H1 (cell line): ENCODE results near the gene ZBTB1. TPM values are rescaled to one million over a fixed set of nuclear protein-coding genes. Genes with fewer than 3 reads are reported as not detected.

Experiments used
- BACH1 ChIP-seq: IDR thresholded peaks from 2 replicates; pipeline ENCODE4 v1.6.1; 2012; ENCODE audit warnings: low read length, improper control_type of control experiment
- CTCF ChIP-seq, 3 experiments: IDR thresholded peaks; 1 replicate in 2 of 3; 2 replicates in 1 of 3; pipeline versions ENCODE4 v1.5.1 to v1.6.1; 2011; ENCODE audit warnings: low read length in 3 of 3, mild to moderate bottlenecking in 3 of 3, inconsistent platforms in 2 of 3, low read depth in 1 of 3, moderate library complexity in 1 of 3; ENCODE audit not compliant: insufficient read depth in 1 of 3; ENCODE audit errors: control extremely low read depth in 1 of 3
- EZH2 ChIP-seq: fragments of 200-600 bp; sonication (generic); IDR thresholded peaks from 2 replicates; pipeline ENCODE4 v1.7.1; 2012; ENCODE audit warnings: low read depth, mild to moderate bottlenecking, moderate library complexity, low read length, inconsistent platforms; ENCODE audit not compliant: severe bottlenecking
- SIRT6 ChIP-seq: IDR thresholded peaks from one replicate; pipeline ENCODE4 v1.7.1; 2012; ENCODE audit warnings: low read length, inconsistent platforms
- SP1 ChIP-seq: IDR thresholded peaks from 2 replicates; pipeline ENCODE4 v1.6.1; 2011; ENCODE audit warnings: low read depth, low read length
- polyA plus RNA-seq, 7 experiments: library from polyadenylated mRNA; depleted of rRNA in 3 of 7; stranded (reverse) in 5 of 7; unstranded in 2 of 7; fragments of >200 nt in 5 of 7; fragments of 200-250 nt in 2 of 7; gene quantifications; 1 replicate in 5 of 7; 2 replicates in 1 of 7; 4 replicates in 1 of 7; pipeline versions ENCODE4 v1.2.1 to v1.2.3, GENCODE V29; 2011 to 2013; ENCODE audit warnings: missing spikeins in 2 of 7, mixed read lengths in 2 of 7
- total RNA-seq: library from RNA; stranded (reverse); fragmentation: NEBNext Ultra II Directional; extraction: Animal tissue kit (Norgen Biotek cat#: 25700); gene quantifications from 2 replicates; pipeline ENCODE4 v1.2.1, GENCODE V29; 2021

The ZBTB1 gene
- total and polyA plus RNA-seq, 2 of the 8 experiments (the other 6 are each of a cell fraction or from before 2014, with no cell fraction given): 13.6 to 27.5 TPM

GRCh38 chr14:64561631-64562030, 57.1 kb downstream of the ZBTB1 start (continued):
- no peak for TF ChIP-seq CTCF (IDR thresholded peaks at IDR 0.05; ENCODE audit: control extremely low read depth in 1 of 3, insufficient read depth in 1 of 3, low read depth in 1 of 3, low read length in 3 of 3)
- no peak for TF ChIP-seq SP1
- no peak for TF ChIP-seq BACH1
- TF ChIP-seq EZH2: no peak
- no peak for TF ChIP-seq SIRT6
